Activated effector memory CD4-positive, alpha-beta T cell treated with Interleukin-2 at 50 U/mL for 16 hours (primary cell): Measurements from ENCODE around the gene TMEM272.
A peak's percentile ranks its signal among the peaks of the same experiment; 100 is the strongest.

Experiments used
- DNase-seq: peaks from one replicate; pipeline ENCODE4 v3.0.0-alpha.2; 2020

TMEM272 gene

DNA sequence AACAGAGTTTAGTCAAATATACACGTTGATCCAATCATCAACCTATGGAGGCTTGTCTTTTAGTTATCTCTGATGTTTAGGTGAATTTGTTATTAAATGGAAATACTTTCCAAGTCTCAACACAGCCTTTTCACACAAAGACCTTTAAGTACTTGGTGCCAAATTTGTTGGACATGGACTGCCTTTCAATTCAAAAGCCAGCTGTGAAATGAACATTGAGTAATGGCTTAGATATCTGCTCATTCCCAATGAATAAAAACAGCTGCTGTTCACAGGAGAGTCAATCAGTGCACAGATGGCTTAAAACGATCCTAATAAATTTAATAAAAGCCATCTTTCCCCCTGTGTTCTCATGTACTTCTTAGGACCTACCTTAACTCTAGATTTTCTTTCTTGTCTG, 21.1 kb downstream of the TMEM272 start:
- no peak for DNase-seq

DNA sequence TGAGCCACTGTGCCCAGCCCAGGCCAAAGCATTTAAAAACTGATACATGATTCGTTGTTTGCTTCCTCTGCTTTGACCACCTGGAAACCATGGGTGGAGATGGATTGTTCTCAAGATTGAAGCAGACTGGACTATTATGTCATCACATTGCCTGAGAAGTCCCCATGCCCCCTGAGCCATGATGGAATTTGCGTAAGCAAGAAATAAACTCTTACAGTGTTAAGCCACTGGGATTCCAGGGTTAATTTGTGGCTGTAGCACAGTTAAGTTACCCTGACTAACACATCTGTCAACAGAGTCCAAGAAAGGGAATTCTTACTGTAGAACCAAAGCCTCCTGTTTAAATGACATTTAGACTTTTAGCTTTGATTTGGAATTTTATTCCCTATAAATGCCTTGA, 21.6 kb downstream of the TMEM272 start:
- no peak for DNase-seq

- no peak for DNase-seq
Observed at GRCh38 chr13:51822106-51822815, 22.7 kb downstream of the TMEM272 start.

GRCh38 chr13:51821606-51822005, 23.4 kb downstream of the TMEM272 start:
- no peak for DNase-seq

DNA sequence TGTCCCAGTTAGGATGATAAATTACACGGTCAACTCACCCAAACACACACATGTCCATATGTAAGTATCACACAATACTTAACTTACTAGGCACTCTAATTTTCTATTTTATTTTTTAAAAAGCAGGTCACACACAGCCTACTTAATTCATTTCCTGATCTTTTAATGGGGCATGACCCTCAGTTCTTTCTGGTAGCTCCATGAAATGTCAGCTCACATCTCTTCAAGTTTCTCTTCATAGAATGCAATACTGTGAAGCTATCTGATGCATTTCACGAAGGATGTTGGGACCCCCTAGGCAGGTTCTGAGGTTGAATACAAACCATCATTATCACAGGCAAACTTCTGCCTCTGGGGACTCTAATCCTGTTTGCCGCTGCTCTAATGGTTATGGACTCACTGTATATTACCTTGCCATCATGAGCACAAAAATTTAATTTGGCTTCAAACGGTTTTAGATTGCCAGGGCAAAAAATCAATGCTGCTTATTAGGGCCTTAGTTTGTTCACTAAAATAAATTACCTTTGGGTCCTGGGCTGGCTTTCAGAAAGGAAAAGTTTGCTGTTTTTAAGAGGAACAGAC, 24.9 kb downstream of the TMEM272 start:
- DNase-seq = no peak

GRCh38 chr13:51819544-51819943, 25.4 kb downstream of the TMEM272 start:
- DNase-seq = no peak

DNA sequence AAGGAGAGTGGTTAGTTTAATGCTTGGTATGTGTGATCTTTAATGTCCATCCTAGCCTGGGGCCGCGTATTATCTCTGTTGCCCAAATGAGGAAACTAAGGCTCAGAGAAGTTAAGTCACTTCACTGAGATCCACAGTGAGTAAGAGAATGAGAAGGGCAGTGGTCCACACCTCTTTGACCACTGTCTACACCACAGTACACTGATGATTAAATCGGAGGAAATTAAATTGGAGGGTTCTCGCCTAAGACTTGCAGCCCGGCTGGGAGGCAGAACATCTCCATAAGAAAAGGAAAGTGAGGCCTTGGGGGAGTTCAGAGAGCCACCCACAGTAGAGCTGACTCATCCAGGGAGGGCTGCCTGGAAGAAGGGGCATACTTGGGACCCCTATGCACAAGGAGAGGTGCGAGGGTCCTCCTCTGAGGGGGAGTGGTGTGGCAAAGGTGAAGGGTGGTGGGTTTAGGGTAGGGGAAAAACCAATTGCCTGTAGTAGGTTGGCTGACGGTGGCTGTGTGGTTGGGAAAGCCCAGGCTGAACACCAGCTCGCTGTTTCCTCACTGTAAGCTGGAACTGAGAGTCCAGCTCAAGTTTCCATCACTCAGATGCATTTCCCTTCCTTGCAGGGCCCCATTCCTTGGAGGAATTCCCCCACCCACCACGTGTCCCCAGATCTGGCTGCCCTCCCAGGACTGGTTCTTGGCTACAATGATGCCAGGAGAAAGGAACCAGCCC, 26.0 kb downstream of the TMEM272 start:
- no peak for DNase-seq

GRCh38 chr13:51818276-51818675, 26.7 kb downstream of the TMEM272 start:
- DNase-seq = no peak

GRCh38 chr13:51817717-51818116, 27.3 kb downstream of the TMEM272 start:
- DNase-seq = no peak

DNA sequence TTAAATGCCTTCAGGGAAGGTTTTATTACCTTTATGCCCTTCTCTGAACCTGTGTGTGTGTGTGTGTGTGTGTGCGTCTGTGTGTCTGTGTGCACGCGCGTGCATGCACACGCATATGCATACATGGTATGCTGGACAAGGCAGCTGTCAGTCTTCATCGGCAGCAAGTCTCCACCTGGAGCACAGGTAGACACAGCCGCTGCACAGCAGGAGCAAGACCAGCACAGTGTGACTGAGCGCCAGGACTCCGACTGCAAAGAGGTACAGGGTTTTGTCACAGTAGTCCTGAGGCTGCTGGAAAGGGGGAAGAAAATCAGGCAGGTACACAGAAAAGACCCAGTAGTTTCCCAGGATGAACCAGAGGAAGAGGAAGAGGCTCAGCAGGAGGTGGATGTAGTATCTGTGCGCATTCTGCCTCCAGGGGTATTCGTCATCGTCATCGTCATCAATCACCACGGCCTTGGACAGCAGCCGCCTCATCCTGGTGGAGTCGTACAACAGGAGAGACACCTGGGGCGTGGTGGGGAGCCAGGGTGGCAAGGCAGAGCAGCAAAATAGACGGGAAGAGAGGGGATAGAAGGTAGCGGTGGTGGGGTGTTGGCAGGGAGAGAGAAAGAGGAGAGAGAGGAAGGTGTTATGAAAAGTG, 28.2 kb downstream of the TMEM272 start:
- no peak for DNase-seq

GRCh38 chr13:51815848-51816247, 29.1 kb downstream of the TMEM272 start:
- DNase-seq = no peak

- peak; percentile 64 for DNase-seq
Observed at GRCh38 chr13:51814825-51815650, 29.9 kb downstream of the TMEM272 start.

GRCh38 chr13:51814071-51814470, 30.9 kb downstream of the TMEM272 start:
- no peak for DNase-seq

DNA sequence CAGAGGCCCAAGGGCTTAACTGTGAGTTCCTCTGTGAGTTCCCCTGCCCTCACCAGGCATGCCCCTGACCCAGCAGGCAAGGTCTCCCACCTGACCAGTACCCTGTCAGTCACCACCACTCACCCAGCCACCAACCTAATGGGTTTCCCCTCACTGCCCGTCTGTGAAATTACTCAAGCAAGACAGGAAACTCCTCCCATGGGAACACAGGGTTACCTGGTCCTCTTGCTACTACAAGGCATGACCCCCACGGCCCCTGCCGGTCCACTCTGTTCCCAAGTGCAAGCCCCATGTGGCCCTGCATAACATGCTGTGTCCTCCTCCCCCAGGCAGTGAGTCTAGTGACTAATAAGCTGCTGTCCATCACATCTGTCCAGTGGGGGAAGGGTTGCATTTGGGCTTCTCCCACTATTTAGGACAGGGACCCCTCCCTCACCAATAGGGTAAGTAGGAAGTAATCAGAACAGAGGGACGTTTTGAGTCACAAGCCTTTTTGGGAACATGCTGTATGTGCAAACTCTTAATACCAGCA, 33.0 kb downstream of the TMEM272 start:
- no peak for DNase-seq

- DNase-seq = no peak
Observed at GRCh38 chr13:51811046-51811445, 33.9 kb downstream of the TMEM272 start.

DNA sequence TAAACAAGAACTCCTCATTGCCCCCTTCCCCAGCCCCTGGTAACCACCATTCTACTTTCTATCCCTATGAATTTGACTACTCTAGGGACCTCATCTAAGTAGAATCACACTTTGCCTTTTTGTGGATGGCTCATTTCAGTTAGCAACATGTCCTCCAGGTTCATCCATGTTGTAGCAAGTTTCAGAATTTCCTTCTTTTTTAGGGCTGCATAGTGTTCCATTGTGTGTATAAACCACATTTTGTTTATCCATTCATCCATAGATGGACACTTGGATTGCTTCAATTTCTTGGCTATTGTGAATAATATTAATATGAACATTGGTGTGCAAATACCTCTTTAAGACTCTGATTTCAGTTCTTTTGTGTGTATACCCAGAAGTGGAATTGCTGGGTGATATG, 36.2 kb downstream of the TMEM272 start:
- DNase-seq = no peak

- DNase-seq = no peak
Observed at GRCh38 chr13:51807041-51807440, 37.9 kb downstream of the TMEM272 start.

DNA sequence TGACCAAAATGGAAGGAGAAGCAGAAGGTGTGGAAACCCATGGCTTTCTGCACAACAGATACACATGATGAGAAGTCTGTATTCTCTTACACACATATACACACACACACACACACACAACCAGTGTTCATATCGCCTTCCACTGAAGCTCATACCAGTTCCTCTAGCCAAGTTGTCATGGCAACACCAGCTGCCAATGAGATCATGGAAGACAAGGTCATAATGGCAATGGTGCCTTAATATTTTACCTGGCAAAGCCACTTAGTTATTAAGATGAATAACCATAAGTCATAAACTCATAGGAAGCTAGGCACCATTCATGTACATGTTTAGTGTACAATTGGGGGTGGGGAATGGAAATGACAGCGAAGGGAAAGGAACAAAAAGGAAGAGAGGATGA, 38.4 kb downstream of the TMEM272 start:
- DNase-seq = no peak

GRCh38 chr13:51805925-51806324, 39.1 kb downstream of the TMEM272 start:
- DNase-seq = no peak

GRCh38 chr13:51805313-51805712, 39.7 kb downstream of the TMEM272 start:
- DNase-seq = no peak

DNA sequence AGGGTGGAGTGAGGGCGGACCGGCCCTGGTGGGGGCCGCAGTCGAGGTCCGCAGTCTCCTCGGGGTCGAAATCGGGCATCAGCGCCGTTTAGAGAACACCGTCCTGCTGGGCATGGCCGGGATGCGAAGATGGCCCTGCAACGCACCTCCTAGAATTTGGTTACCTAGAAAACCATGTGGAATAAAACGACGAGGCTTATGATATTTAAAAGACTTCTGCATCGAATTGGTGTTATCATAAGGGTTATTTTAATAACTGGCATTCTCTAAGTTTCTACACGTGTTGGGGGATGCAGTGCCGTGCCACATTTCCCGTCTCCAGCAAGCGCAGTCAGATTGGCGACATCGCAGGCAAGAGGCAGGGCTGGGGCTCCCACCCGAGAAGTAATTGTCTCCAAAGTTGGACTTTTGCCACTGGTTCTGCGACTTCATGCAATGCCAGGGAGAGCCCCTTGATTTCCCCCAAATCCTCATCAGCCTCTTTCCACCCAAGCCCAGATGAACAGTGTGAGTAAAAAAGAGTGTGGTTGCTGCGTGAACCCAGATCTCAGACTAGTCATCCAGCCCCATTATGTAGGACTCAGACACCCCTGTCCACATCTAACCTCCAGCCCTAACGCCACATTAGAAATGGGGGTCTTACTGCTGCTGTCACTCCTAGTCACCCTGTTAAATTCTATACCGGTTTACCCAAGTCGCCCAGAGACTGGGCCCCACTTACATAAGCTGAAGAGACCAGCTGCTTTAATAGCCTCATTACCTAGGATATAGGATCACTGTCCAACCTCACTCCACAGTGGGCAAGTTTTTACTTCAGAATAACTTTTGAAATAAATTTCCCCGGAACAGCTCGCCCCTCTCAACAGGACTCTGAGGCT, 40.4 kb downstream of the TMEM272 start:
- DNase-seq = no peak
